Neutrophil (primary cell): ENCODE measurements around the gene CCNYL1.
"Not testable (repeated sequence)": the region's sequence is repeated elsewhere in the genome, so short reads cannot be mapped to it uniquely, and the experiment has no call there.

Experiments used
- H3K27ac ChIP-seq: fragments of 200-600 bp; sonication (generic); 2 replicates; pipeline ENCODE4 v1.5.1; 2016; ENCODE audit warnings: mild to moderate bottlenecking, moderate library complexity
- H3K27me3 ChIP-seq: fragments of 200-600 bp; sonication (generic); 2 replicates; pipeline ENCODE4 v1.6.0; 2016; ENCODE audit warnings: mild to moderate bottlenecking
- H3K36me3 ChIP-seq: fragments of 200-600 bp; sonication (generic); 2 replicates; pipeline ENCODE4 v1.5.1; 2017
- H3K4me1 ChIP-seq, 2 experiments: fragments of 200-600 bp in 1 of 2; sonication (generic) in 1 of 2; 1 replicate in 1 of 2; 2 replicates in 1 of 2; pipeline versions ENCODE4 v1.5.1 to v1.6.1; 2013 to 2016; ENCODE audit warnings: low read depth in 1 of 2, low read length in 1 of 2, mild to moderate bottlenecking in 1 of 2, moderate library complexity in 1 of 2; ENCODE audit not compliant: control insufficient read depth in 1 of 2, insufficient read depth in 1 of 2
- H3K4me3 ChIP-seq, 2 experiments: fragments of 200-600 bp in 1 of 2; sonication (generic) in 1 of 2; 1 replicate in 1 of 2; 2 replicates in 1 of 2; pipeline ENCODE4 v1.5.1; 2013 to 2016; ENCODE audit warnings: low read depth in 1 of 2, low read length in 1 of 2, mild to moderate bottlenecking in 1 of 2, moderate library complexity in 1 of 2
- H3K9me3 ChIP-seq: fragments of 200-600 bp; sonication (generic); 2 replicates; pipeline ENCODE4 v1.5.1; 2016
- CTCF ChIP-seq: fragments of 200-600 bp; sonication (generic); IDR thresholded peaks from 2 replicates; pipeline ENCODE4 v1.5.1; 2016; ENCODE audit warnings: antibody characterized with exemption

CCNYL1 gene

GRCh38 chr2:207733597-207734240, 22.3 kb downstream of the CCNYL1 start:
- Histone ChIP-seq H3K27me3 (no peaks in the 10 kb centered on the region), H3K4me1 (no peaks in the 10 kb centered on the region), H3K27ac (no peak overlapping the region), H3K36me3 (peaks cover 26% of the 10 kb centered on the region), H3K4me3 (no peak overlapping the region), H3K9me3 (no peaks in the 10 kb centered on the region)
- no peak for TF ChIP-seq CTCF

- Histone ChIP-seq H3K36me3 (peaks cover 26% of the 10 kb centered on the region), H3K4me3 (no peak overlapping the region), H3K9me3 (no peaks in the 10 kb centered on the region), H3K4me1 (no peaks in the 10 kb centered on the region), H3K27ac (no peak overlapping the region), H3K27me3 (no peaks in the 10 kb centered on the region)
- TF ChIP-seq CTCF, result no peak
Measured at GRCh38 chr2:207734264-207734635, 22.8 kb downstream of the CCNYL1 start.

- Histone ChIP-seq H3K27ac (no peak overlapping the region), H3K9me3 (no peaks in the 10 kb centered on the region), H3K27me3 (no peaks in the 10 kb centered on the region), H3K36me3 (peaks cover 25% of the 10 kb centered on the region), H3K4me1 (no peaks in the 10 kb centered on the region), H3K4me3 (no peak overlapping the region)
- no peak for TF ChIP-seq CTCF
Measured at GRCh38 chr2:207734636-207735512, 23.4 kb downstream of the CCNYL1 start.

GRCh38 chr2:207735513-207735859, 24.0 kb downstream of the CCNYL1 start:
- H3K36me3 ChIP-seq, result peaks cover 21% of the 10 kb centered on the region
- not testable (repeated sequence) for H3K9me3 ChIP-seq, H3K27me3 ChIP-seq, H3K27ac ChIP-seq, H3K4me3 ChIP-seq, H3K4me1 ChIP-seq

- H3K27me3 ChIP-seq, result no peaks in the 10 kb centered on the region
- no peaks in the 10 kb centered on the region for H3K9me3 ChIP-seq
- no peak overlapping the region for H3K27ac ChIP-seq
- H3K4me3 ChIP-seq, result no peak overlapping the region
- H3K4me1 ChIP-seq, result no peaks in the 10 kb centered on the region
- peaks cover 52% of the 10 kb centered on the region for H3K36me3 ChIP-seq
- TF ChIP-seq CTCF, result no peak
Measured at GRCh38 chr2:207743514-207743913, 32.1 kb downstream of the CCNYL1 start.

- no peak for TF ChIP-seq CTCF
- Histone ChIP-seq H3K27me3 (no peaks in the 10 kb centered on the region), H3K4me1 (no peaks in the 10 kb centered on the region), H3K9me3 (no peaks in the 10 kb centered on the region), H3K36me3 (peaks cover 57% of the 10 kb centered on the region), H3K4me3 (no peak overlapping the region), H3K27ac (no peak overlapping the region)
Measured at GRCh38 chr2:207744050-207744449, 32.6 kb downstream of the CCNYL1 start.
